Measurements from ENCODE around the gene CRB3. TPM values are rescaled to one million over a fixed set of nuclear protein-coding genes. Genes with fewer than 3 reads are reported as not detected.

CRB3 gene
- total and polyA plus RNA-seq, 2 of the 13 experiments (the other 11 are each of a cell fraction or from before 2014, with no cell fraction given) = 10.6 to 25.6 TPM

- TF ChIP-seq CBX1 (IDR thresholded peaks at IDR 0.05; ENCODE audit: low read depth) (peak; percentile 60), KDM2A (CRISPR knock-in tag; IDR thresholded peaks at IDR 0.05; ENCODE audit: borderline replicate concordance, low read depth) (peak; percentile 69; the same call in 1 of the 2 replicates), ELF4 (CRISPR knock-in tag; IDR thresholded peaks at IDR 0.05; ENCODE audit: borderline replicate concordance) (0 out of 2 replicates have a peak, but pooled peaks have one; percentile 52), MXD3 (CRISPR knock-in tag; IDR thresholded peaks at IDR 0.05) (no peak), RAD21 (CRISPR knock-in tag; IDR thresholded peaks at IDR 0.05) (peak; percentile 32; the same call in 1 of the 2 replicates), PATZ1 (CRISPR knock-in tag; IDR thresholded peaks at IDR 0.05) (no peak; the same call in 1 of the 2 replicates), ZNF574 (CRISPR knock-in tag; IDR thresholded peaks at IDR 0.05) (peak; percentile 12; the same call in 1 of the 2 replicates), MLX (CRISPR knock-in tag; IDR thresholded peaks at IDR 0.05) (peak; percentile 23; the same call in 1 of the 2 replicates), SP1 (IDR thresholded peaks at IDR 0.05) (no peak), SP1 (CRISPR knock-in tag; IDR thresholded peaks at IDR 0.05) (peak; percentile 66), RBM39 (IDR thresholded peaks at IDR 0.05; ENCODE audit: low read depth, low read length, poor library complexity, severe bottlenecking) (peak; percentile 71), MXI1 (IDR thresholded peaks at IDR 0.05; ENCODE audit: borderline replicate concordance, low read depth, low read length) (peak; percentile 2; the same call in 1 of the 3 replicates), ZNF432 (CRISPR knock-in tag; IDR thresholded peaks at IDR 0.05; ENCODE audit: borderline replicate concordance) (no peak), TIGD3 (CRISPR knock-in tag; IDR thresholded peaks at IDR 0.05; ENCODE audit: borderline replicate concordance) (0 out of 2 replicates have a peak, but pooled peaks have one; percentile 58), SP4 (CRISPR knock-in tag; IDR thresholded peaks at IDR 0.05) (peak; percentile 75; the same call in 1 of the 2 replicates), ZBTB2 (CRISPR knock-in tag; IDR thresholded peaks at IDR 0.05; ENCODE audit: low read depth) (no peak), ZBTB42 (CRISPR knock-in tag; IDR thresholded peaks at IDR 0.05) (peak; percentile 43; the same call in 1 of the 2 replicates), IRF9 (CRISPR knock-in tag; IDR thresholded peaks at IDR 0.05; ENCODE audit: borderline replicate concordance) (peak; percentile 42; the same call in 1 of the 2 replicates)
These were observed at the start of gene CRB3 (continued) for GRCh38 chr19:6464070-6464873.

Data from HepG2 (cell line).